SU-DHL-6 (cell line): ENCODE data around the gene SERPINB6.
A peak's percentile ranks its signal among the peaks of the same experiment; 100 is the strongest.
"Not testable (repeated sequence)": the region's sequence is repeated elsewhere in the genome, so short reads cannot be mapped to it uniquely, and the experiment has no call there.

ENCODE experiments used
- H2AFZ ChIP-seq: fragments of 200-600 bp; sonication (generic); 2 replicates; pipeline ENCODE4 v1.6.1; 2014; ENCODE audit warnings: low read depth, mild to moderate bottlenecking, moderate library complexity, mixed read lengths, antibody characterized with exemption, low read length; ENCODE audit not compliant: severe bottlenecking
- H3F3A ChIP-seq: fragments of 200-600 bp; shearing (Covaris generic); 2 replicates; pipeline ENCODE4 v1.6.0; 2016; ENCODE audit warnings: antibody characterized with exemption, mild to moderate bottlenecking; ENCODE audit not compliant: insufficient read depth
- H3K27ac ChIP-seq: fragments of 200-600 bp; sonication (generic); 2 replicates; pipeline ENCODE4 v1.5.1; 2016; ENCODE audit warnings: low read depth, mild to moderate bottlenecking, low read length, moderate library complexity, mixed read lengths
- H3K27me3 ChIP-seq: fragments of 200-600 bp; sonication (generic), shearing (Covaris generic); 2 replicates; pipeline ENCODE4 v1.6.0; 2014; ENCODE audit warnings: mild to moderate bottlenecking, low read length
- H3K36me3 ChIP-seq: fragments of 200-600 bp; sonication (generic); 2 replicates; pipeline ENCODE4 v1.6.1; 2014; ENCODE audit warnings: mild to moderate bottlenecking, low read length, mixed read lengths
- H3K4me2 ChIP-seq: fragments of 300-600, 200-600 bp; shearing (Covaris generic), sonication (generic); 2 replicates; pipeline ENCODE4 v1.6.0; 2014; ENCODE audit warnings: low read length, low read depth, mild to moderate bottlenecking; ENCODE audit not compliant: poor library complexity, severe bottlenecking
- H3K4me3 ChIP-seq: fragments of 200-600 bp; sonication (generic); 2 replicates; pipeline ENCODE4 v1.5.1; 2014; ENCODE audit warnings: antibody characterized with exemption, low read length, mild to moderate bottlenecking, mixed read lengths; ENCODE audit not compliant: insufficient read depth, poor library complexity, severe bottlenecking
- H3K79me2 ChIP-seq: fragments of 200-600 bp; sonication (generic); 2 replicates; pipeline ENCODE4 v1.6.1; 2014; ENCODE audit warnings: mild to moderate bottlenecking, low read length, moderate library complexity; ENCODE audit not compliant: insufficient read depth
- H3K9ac ChIP-seq: fragments of 200-600 bp; sonication (generic); 2 replicates; pipeline ENCODE4 v1.7.0; 2014; ENCODE audit warnings: mild to moderate bottlenecking, low read length
- H3K9me2 ChIP-seq: fragments of 200-600 bp; sonication (generic); replicated peaks from 2 replicates; pipeline ENCODE4 v1.6.1; 2014; ENCODE audit warnings: low read length; ENCODE audit not compliant: insufficient read depth
- H3K9me3 ChIP-seq: fragments of 200-600 bp; sonication (generic); 2 replicates; pipeline ENCODE4 v1.6.1; 2014; ENCODE audit warnings: low read length, mixed read lengths; ENCODE audit not compliant: insufficient read depth
- H4K20me1 ChIP-seq: fragments of 200-600 bp; sonication (generic); 2 replicates; pipeline ENCODE4 v1.6.1; 2014; ENCODE audit warnings: low read depth, mild to moderate bottlenecking, antibody characterized with exemption, low read length, moderate library complexity, mixed read lengths
- EZH2phosphoT487 ChIP-seq: fragments of 200-600 bp; sonication (generic), shearing (Covaris generic); conservative IDR thresholded peaks from 2 replicates; pipeline ENCODE4 v1.6.1; 2018; ENCODE audit warnings: mild to moderate bottlenecking, antibody characterized with exemption, low read length, moderate library complexity, mixed read lengths
- TF ChIP-seq, protein P1 (sequence below): fragments of 200-600 bp; sonication (generic); IDR thresholded peaks from one replicate; pipeline ENCODE4 v1.5.1; 2017; ENCODE audit warnings: antibody characterized with exemption, mild to moderate bottlenecking, low read length, moderate library complexity; ENCODE audit not compliant: insufficient read depth, poor library complexity, severe bottlenecking

The SERPINB6 gene

DNA sequence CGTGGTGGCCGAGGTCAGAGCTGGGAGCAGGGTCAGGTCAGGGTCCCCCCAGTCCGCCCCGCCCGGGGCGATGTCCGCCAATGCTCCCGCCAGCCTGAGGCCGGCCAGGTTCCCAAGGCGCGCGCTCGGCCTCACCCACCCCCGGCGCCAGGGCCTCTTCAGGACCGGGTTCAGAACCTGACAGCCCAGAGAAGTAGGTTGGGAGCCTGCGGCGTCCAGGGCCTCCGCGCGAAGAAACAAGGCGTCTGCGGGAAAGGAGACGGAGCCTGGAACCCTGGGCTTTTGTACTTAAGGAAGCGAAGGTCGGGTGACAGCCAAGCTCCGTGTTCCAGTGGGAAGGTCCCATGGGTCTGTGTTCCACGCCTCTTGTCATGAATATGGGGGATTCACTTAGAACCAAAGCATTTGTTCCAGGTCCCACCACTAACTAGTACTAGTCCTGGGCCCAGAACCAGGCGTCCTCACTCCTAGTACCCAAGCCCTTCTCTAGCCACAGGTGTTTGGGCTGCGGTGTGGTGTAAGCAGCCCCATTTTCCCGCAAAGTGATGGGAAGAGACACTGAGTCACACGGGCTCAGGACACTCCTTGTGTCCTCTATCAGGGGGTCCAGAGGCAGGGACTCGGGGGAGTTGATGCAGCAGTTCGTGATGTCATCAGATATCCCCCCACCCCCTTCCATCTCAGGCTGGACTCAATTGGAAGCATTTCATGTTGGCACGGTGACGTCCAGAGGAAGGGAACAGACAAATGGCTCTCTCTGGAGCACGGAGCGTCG, 67.8 kb downstream of the SERPINB6 start:
- H3K79me2 ChIP-seq, result peaks cover 45% of the 10 kb centered on the region
- peak overlapping the region; percentile 90 for H3K4me3 ChIP-seq
- H4K20me1 ChIP-seq, H3K27ac ChIP-seq, H3K27me3 ChIP-seq, H3K9me3 ChIP-seq, H3K9me2 ChIP-seq: not testable (repeated sequence)
- H3K36me3 ChIP-seq, result peaks cover 23% of the 10 kb centered on the region
- peaks cover 30% of the 10 kb centered on the region for H3F3A ChIP-seq
- peak overlapping the region; percentile 80 for H3K9ac ChIP-seq
- H3K4me2 ChIP-seq, result peak overlapping the region; percentile 73
- H2AFZ ChIP-seq, result peak overlapping the region; percentile 85

DNA sequence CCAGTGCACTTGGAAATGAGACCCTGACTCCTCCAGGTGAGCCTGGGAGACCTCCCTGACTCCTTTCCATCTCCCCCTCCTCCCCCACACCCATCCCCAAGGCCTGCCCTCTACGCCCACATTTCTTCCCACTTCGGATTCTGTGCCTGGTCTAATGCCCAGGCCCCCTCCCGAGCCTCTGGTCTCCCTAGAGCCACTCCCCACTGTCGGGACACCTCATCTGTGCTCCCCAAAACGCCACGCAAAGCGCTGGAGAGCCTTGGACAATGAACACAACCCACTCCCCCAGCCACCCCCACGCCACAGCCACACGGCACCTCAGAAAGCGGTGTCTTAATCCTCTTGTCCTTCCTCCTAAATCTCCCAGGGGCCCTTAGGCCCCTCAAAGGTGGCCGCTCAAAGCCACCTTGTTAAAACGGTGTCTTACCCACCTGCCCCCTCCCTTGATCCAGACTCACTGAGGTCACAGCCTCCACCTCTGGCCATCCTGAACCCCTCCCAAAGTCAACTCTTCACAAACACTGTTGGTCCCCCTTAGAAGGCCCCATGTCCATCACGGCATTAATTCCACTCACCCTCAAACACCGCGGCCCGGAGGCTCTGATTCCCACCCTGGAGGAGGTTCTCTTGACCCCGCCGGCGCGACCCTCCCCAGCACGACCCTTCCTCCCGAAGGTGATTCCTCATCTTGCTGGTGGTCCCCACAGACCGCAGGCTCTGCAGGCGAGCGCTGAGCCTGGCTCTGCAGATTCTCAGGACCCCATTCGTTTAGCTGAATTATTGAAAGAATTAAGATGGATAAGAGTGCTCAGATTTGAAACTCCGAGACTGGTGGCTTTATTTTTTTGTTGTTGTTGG, 69.5 kb downstream of the SERPINB6 start:
- H3F3A ChIP-seq, result peaks cover 40% of the 10 kb centered on the region
- H3K79me2 ChIP-seq, result peaks cover 55% of the 10 kb centered on the region
- H3K4me3 ChIP-seq, result peak overlapping the region; percentile 90
- H3K9me2 ChIP-seq, H4K20me1 ChIP-seq, H2AFZ ChIP-seq, H3K9me3 ChIP-seq, H3K27me3 ChIP-seq: not testable (repeated sequence)
- peak overlapping the region; percentile 73 for H3K4me2 ChIP-seq
- H3K27ac ChIP-seq, result peak overlapping the region; percentile 80
- H3K36me3 ChIP-seq, result peaks cover 30% of the 10 kb centered on the region
- H3K9ac ChIP-seq, result peak overlapping the region; percentile 80

- TF ChIP-seq, protein P1, sequence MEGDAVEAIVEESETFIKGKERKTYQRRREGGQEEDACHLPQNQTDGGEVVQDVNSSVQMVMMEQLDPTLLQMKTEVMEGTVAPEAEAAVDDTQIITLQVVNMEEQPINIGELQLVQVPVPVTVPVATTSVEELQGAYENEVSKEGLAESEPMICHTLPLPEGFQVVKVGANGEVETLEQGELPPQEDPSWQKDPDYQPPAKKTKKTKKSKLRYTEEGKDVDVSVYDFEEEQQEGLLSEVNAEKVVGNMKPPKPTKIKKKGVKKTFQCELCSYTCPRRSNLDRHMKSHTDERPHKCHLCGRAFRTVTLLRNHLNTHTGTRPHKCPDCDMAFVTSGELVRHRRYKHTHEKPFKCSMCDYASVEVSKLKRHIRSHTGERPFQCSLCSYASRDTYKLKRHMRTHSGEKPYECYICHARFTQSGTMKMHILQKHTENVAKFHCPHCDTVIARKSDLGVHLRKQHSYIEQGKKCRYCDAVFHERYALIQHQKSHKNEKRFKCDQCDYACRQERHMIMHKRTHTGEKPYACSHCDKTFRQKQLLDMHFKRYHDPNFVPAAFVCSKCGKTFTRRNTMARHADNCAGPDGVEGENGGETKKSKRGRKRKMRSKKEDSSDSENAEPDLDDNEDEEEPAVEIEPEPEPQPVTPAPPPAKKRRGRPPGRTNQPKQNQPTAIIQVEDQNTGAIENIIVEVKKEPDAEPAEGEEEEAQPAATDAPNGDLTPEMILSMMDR, result no peak
- no peak for TF ChIP-seq EZH2phosphoT487
- Histone ChIP-seq H2AFZ (no peak overlapping the region), H3K4me2 (peak overlapping the region; percentile 73), H3K27me3 (no peaks in the 10 kb centered on the region), H3K79me2 (peaks cover 56% of the 10 kb centered on the region), H3K9me2 (no peaks in the 10 kb centered on the region), H3K9ac (peak overlapping the region; percentile 80), H3K27ac (peak overlapping the region; percentile 80), H3K4me3 (peak overlapping the region; percentile 90), H3K36me3 (peaks cover 38% of the 10 kb centered on the region), H4K20me1 (no peaks in the 10 kb centered on the region; the same call in 1 of the 2 replicates), H3F3A (peaks cover 49% of the 10 kb centered on the region), H3K9me3 (no peaks in the 10 kb centered on the region)
These were observed 70.3 kb downstream of the SERPINB6 start for GRCh38 chr6:2900821-2901644.

DNA sequence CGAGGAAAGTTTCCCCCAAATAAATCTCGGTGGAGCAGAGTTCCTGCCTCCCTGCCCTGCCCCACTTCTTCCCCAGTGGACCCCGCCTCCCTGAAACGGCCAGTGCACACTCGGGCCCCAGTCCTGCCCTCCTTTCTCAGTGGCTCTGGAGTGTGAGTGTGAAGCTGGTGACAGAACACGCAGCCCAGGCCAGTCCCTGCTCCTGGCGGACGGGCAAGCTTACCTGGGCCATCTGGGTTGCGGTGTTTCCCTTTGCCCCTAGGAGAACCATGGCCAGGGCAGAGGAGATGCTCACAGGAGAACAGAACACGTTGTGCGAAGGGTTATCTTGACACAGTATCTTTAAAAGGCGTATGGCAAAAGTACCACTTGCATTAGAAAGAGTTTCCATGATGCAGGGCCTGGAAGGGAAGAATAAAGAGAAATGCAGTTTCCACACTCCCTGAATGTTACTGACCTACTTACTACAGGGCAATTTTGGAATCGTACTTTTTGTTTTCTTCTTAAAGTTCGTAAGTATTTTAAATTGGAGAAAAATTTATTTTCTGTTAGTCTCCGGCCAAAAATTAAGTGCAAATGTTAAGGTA, 71.1 kb downstream of the SERPINB6 start:
- Histone ChIP-seq H3K9ac (no peak overlapping the region), H3K9me2 (no peaks in the 10 kb centered on the region), H3K4me2 (peak overlapping the region; percentile 73), H3F3A (peaks cover 56% of the 10 kb centered on the region), H3K27me3 (no peaks in the 10 kb centered on the region), H3K79me2 (peaks cover 61% of the 10 kb centered on the region), H3K27ac (peak overlapping the region; percentile 80), H3K36me3 (peaks cover 45% of the 10 kb centered on the region), H2AFZ (no peak overlapping the region), H4K20me1 (no peaks in the 10 kb centered on the region; the same call in 1 of the 2 replicates), H3K9me3 (no peaks in the 10 kb centered on the region), H3K4me3 (no peak overlapping the region)
- TF ChIP-seq EZH2phosphoT487, result no peak
- TF ChIP-seq, protein P1, result no peak
